ENCODE data around the gene LMBRD2.

DNA sequence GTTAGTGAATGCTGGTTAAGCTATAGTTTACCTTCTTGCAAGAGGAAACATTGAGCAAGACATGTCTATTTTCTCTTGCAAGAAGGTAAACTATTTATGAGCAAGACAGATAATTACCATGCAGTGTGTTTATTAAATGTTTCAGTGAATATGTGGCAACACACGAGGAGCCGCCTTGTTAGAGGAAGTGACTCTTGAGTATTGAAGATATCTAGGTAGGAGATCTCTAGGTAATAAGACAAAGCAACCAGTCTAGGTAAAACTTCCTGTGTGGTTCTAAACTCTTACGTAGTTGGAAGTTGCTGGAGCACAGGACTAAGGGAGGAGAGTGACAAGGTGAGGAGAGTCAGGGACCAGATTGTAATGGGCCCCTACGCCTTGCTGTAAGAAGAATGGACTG, 17.1 kb upstream of the LMBRD2 start:
- TF ChIP-seq POLR2A (IDR thresholded peaks at IDR 0.05) (no peak), CTCF (IDR thresholded peaks at IDR 0.05) (no peak)
